Naive thymus-derived CD4-positive, alpha-beta T cell (primary cell): ENCODE results near the gene MRPL34. TPM values are rescaled to one million over a fixed set of nuclear protein-coding genes. Genes with fewer than 3 reads are reported as not detected.

Experiments
- ATAC-seq: fragments of 150-1000 bp; cut with Tn5 transposase; 2 replicates; pipeline ENCODE4 v1.10.0; 2021; ENCODE audit warnings: mild to moderate bottlenecking, moderate library complexity
- CTCF ChIA-PET: fragments of 350-600 bp; sonication (Branson Sonifier 250); formaldehyde crosslinking; loops from one replicate; lab custom pipeline; 2021; ENCODE audit warnings: antibody characterized with exemption; lab: Charles Lee
- POLR2A ChIA-PET: fragments of 350-600 bp; sonication (Branson Sonifier 250); formaldehyde crosslinking; loops from one replicate; lab custom pipeline; 2021; ENCODE audit warnings: antibody characterized with exemption, inconsistent platforms; lab: Charles Lee
- DNase-seq, 9 donors: peaks; one replicate each; pipeline versions ENCODE4 v3.0.0 to v3.0.0-alpha.2; 2020 to 2022; ENCODE audit warnings: mixed read lengths in 1 of 9
- H3K27ac ChIP-seq: one replicate; pipeline ENCODE4 v1.7.0; 2013; ENCODE audit warnings: mild to moderate bottlenecking, low read depth, low read length, moderate library complexity
- H3K27me3 ChIP-seq, 2 donors: one replicate each; pipeline ENCODE4 v1.7.0; 2013; ENCODE audit warnings: low read length in 2 of 2, mild to moderate bottlenecking in 2 of 2, moderate library complexity in 2 of 2; ENCODE audit not compliant: control insufficient read depth in 2 of 2, insufficient read depth in 2 of 2
- H3K36me3 ChIP-seq, 3 experiments: 1 replicate in 2 of 3; 2 replicates in 1 of 3; pipeline ENCODE4 v1.7.0; 2013; ENCODE audit warnings: low read length in 3 of 3, mild to moderate bottlenecking in 3 of 3, moderate library complexity in 1 of 3; ENCODE audit not compliant: insufficient read depth in 3 of 3, control insufficient read depth in 2 of 3
- H3K4me1 ChIP-seq, 2 donors: one replicate each; pipeline ENCODE4 v1.7.0; 2013; ENCODE audit warnings: low read length in 2 of 2, mild to moderate bottlenecking in 2 of 2, moderate library complexity in 1 of 2; ENCODE audit not compliant: control insufficient read depth in 2 of 2, insufficient read depth in 2 of 2
- H3K4me3 ChIP-seq: 2 replicates; pipeline ENCODE4 v1.7.0; 2013; ENCODE audit warnings: mild to moderate bottlenecking, low read length
- H3K9me3 ChIP-seq, 3 experiments: 1 replicate in 2 of 3; 2 replicates in 1 of 3; pipeline ENCODE4 v1.7.0; 2013; ENCODE audit warnings: low read length in 3 of 3; ENCODE audit not compliant: control insufficient read depth in 2 of 3
- H3K27ac Mint-ChIP-seq, 9 donors: one replicate each; pipeline ENCODE4 v1.8.0; 2020 to 2022; ENCODE audit warnings: mixed read lengths in 9 of 9, mild to moderate bottlenecking in 8 of 9, moderate library complexity in 5 of 9, inconsistent platforms in 2 of 9
- H3K27me3 Mint-ChIP-seq, 5 donors: one replicate each; pipeline ENCODE4 v1.8.0; 2021 to 2022; ENCODE audit warnings: mixed read lengths in 5 of 5, mild to moderate bottlenecking in 1 of 5
- H3K36me3 Mint-ChIP-seq, 5 donors: one replicate each; pipeline ENCODE4 v1.8.0; 2020 to 2022; ENCODE audit warnings: mixed read lengths in 5 of 5, mild to moderate bottlenecking in 3 of 5, inconsistent platforms in 1 of 5
- H3K4me1 Mint-ChIP-seq, 7 donors: one replicate each; pipeline ENCODE4 v1.8.0; 2020 to 2022; ENCODE audit warnings: mixed read lengths in 7 of 7, mild to moderate bottlenecking in 3 of 7, inconsistent platforms in 1 of 7
- H3K4me3 Mint-ChIP-seq, 10 donors: one replicate each; pipeline ENCODE4 v1.8.0; 2020 to 2022; ENCODE audit warnings: mild to moderate bottlenecking in 10 of 10, mixed read lengths in 10 of 10, moderate library complexity in 6 of 10, inconsistent platforms in 2 of 10
- H3K9me3 Mint-ChIP-seq, 11 donors: one replicate each; pipeline ENCODE4 v1.8.0; 2020 to 2022; ENCODE audit warnings: mixed read lengths in 11 of 11, mild to moderate bottlenecking in 4 of 11, inconsistent platforms in 1 of 11, moderate library complexity in 1 of 11
- intact Hi-C, 2 donors: fragments of 100-400 bp; cut with micrococcal nuclease; formaldehyde crosslinking; loops; one replicate each; pipeline ENCODE4 v1.15.1; 2023
- polyA plus RNA-seq, 2 donors: library from polyadenylated mRNA; unstranded; fragments of 300-500 nt; fragmentation: Illumina TruSeq; gene quantifications; one replicate each; pipeline ENCODE4 v1.2.3, GENCODE V29; 2021
- total RNA-seq, 6 experiments: library from RNA in 5 of 6; stranded (reverse) in 5 of 6; gene quantifications; 1 replicate in 5 of 6; 2 replicates in 1 of 6; pipeline ENCODE4 v1.2.3 and lab custom pipeline; 2021 to 2026

Gene MRPL34
- total and polyA plus RNA-seq, 7 experiments from 2014 or later, result 37.0 to 217 (median 74.1) TPM

GRCh38 chr19:17262557-17262956, 43.1 kb upstream of the MRPL34 start:
- ChIA-PET POLR2A (no interaction called here), CTCF (interaction anchor here (0.7 to 6.0 kb wide), 4 partner anchors 20 to 962 kb away, joined by 3 to 36 read pairs (median 6); partner anchors contain the start of gene ANKLE1)
- Mint-ChIP-seq H3K27ac (peak overlapping the region in 1 of 9 donors; percentile 48), H3K27me3 (peaks cover 0 to 2% (median 0%) of the 10 kb centered on the region in 5 donors), H3K4me1 (peaks cover 6 to 25% (median 19%) of the 10 kb centered on the region in 7 donors), H3K9me3 (peaks cover 0 to 4% (median 0%) of the 10 kb centered on the region in 11 donors), H3K4me3 (no peak overlapping the region), H3K36me3 (no peaks in the 10 kb centered on the region)
- Histone ChIP-seq H3K27me3 (no peaks in the 10 kb centered on the region), H3K4me3 (no peak overlapping the region), H3K36me3 (no peaks in the 10 kb centered on the region), H3K9me3 (no peaks in the 10 kb centered on the region), H3K4me1 (peaks cover 0 to 10% of the 10 kb centered on the region in 2 donors), H3K27ac (no peak overlapping the region)
- no peak for ATAC-seq
- intact Hi-C loops, result no loop called here
- no peak for DNase-seq

GRCh38 chr19:17263712-17264640, 41.7 kb upstream of the MRPL34 start:
- H3K27ac Mint-ChIP-seq, result peak overlapping the region in 7 of 9 donors; percentile 0 to 82 (median 47)
- intact Hi-C loops, result no loop called here
- CTCF ChIA-PET, result interaction anchor here (1.1 to 1.3 kb wide), 2 partner anchors 29 to 192 kb away, joined by 4 read pairs; no protein-coding TSS in a partner anchor
- DNase-seq (no peak), ATAC-seq (no peak)
- H3K27me3 ChIP-seq, result no peaks in the 10 kb centered on the region
- peaks cover 0 to 3% (median 0%) of the 10 kb centered on the region in 3 experiments for H3K36me3 ChIP-seq
- H3K9me3 Mint-ChIP-seq, result peaks cover 0 to 4% (median 0%) of the 10 kb centered on the region in 11 donors
- H3K9me3 ChIP-seq, result no peaks in the 10 kb centered on the region
- peaks cover 0 to 2% (median 0%) of the 10 kb centered on the region in 5 donors for H3K27me3 Mint-ChIP-seq
- H3K4me1 Mint-ChIP-seq, result peaks cover 13 to 32% (median 26%) of the 10 kb centered on the region in 7 donors
- H3K36me3 Mint-ChIP-seq, result no peaks in the 10 kb centered on the region
- H3K27ac ChIP-seq, result no peak overlapping the region
- H3K4me3 ChIP-seq, result no peak overlapping the region
- peaks cover 6 to 18% of the 10 kb centered on the region in 2 donors for H3K4me1 ChIP-seq
- POLR2A ChIA-PET, result interaction anchor here (0.6 to 1.8 kb wide), 7 partner anchors 8 to 480 kb away, joined by 3 to 6 read pairs (median 4); partner anchors contain the start of gene USE1
- peak overlapping the region in 2 of 10 donors; percentile 38 to 52 for H3K4me3 Mint-ChIP-seq

DNA sequence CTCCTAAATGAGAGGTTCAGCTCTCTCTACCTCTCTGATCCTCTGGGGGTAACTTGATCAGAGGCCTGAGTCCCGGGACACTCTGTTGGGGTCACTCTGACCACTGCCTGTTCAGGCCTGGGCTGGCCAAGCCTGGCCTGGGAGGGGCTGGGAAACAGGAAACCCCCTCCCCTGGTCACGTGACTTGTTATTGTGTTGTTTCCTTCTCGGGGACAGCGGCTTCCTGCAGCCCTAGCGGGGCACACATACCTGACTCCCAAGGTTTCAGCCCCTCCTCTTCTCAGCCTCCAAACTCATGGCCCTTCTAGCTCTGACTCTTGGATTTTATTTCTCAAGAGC, 41.1 kb upstream of the MRPL34 start, which contains the start of gene USHBP1:
TSS of gene USHBP1 (minus strand) at position 105 of the 339 bp plus-strand sequence. CDS start 446 bp downstream, outside the sequence.
- Mint-ChIP-seq H3K36me3 (no peaks in the 10 kb centered on the region), H3K4me1 (peaks cover 13 to 32% (median 26%) of the 10 kb centered on the region in 7 donors), H3K27ac (peak within 1 kb of the TSS in 8 of 9 donors; percentile 0 to 82 (median 43)), H3K4me3 (peak within 1 kb of the TSS in 2 of 10 donors; percentile 38 to 52), H3K9me3 (peaks cover 0 to 4% (median 0%) of the 10 kb centered on the region in 11 donors), H3K27me3 (peaks cover 0 to 2% (median 0%) of the 10 kb centered on the region in 5 donors)
- no peak for ATAC-seq
- Histone ChIP-seq H3K36me3 (peaks cover 0 to 6% (median 0%) of the 10 kb centered on the region in 3 experiments), H3K4me1 (peaks cover 6 to 18% of the 10 kb centered on the region in 2 donors), H3K27me3 (no peaks in the 10 kb centered on the region), H3K9me3 (no peaks in the 10 kb centered on the region), H3K27ac (no peak within 1 kb of the TSS), H3K4me3 (no peak within 1 kb of the TSS)
- ChIA-PET POLR2A (interaction anchor here (1.0 to 1.8 kb wide), 4 partner anchors 19 to 50 kb away, joined by 3 to 6 read pairs (median 4); partner anchors contain the start of gene USE1), CTCF (interaction anchor here (1.1 to 1.5 kb wide), 4 partner anchors 16 to 192 kb away, joined by 3 to 5 read pairs (median 4); no protein-coding TSS in a partner anchor)
- intact Hi-C loops, result no loop called here
- no peak for DNase-seq

DNA sequence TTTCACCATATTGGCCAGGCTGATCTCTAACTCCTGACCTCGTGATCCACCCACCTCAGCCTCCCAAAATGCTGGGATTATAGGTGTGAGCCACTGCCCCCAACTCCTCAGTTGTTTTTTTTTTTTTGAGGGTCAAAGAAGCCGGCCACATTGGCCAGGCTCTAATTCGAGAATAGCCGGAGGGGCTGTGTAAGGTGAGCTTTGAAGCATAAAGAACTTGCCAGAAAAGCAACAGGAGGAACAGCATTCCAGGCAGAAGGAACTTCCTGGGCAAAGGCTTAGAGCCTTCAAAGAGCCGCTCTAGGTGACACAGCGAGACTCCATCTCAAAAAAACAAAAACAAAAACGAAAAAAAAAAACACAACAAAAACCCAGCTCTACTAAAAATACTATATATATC, 39.6 kb upstream of the MRPL34 start:
- CTCF ChIA-PET, result interaction anchor here (0.6 to 1.5 kb wide), 5 partner anchors 13 to 1057 kb away, joined by 3 to 5 read pairs (median 5); partner anchors contain the start of gene LSM4
- Mint-ChIP-seq H3K9me3 (peaks cover 0 to 4% (median 0%) of the 10 kb centered on the region in 11 donors), H3K27me3 (peaks cover 0 to 2% (median 0%) of the 10 kb centered on the region in 5 donors), H3K4me1 (peaks cover 8 to 31% (median 22%) of the 10 kb centered on the region in 7 donors), H3K36me3 (peaks cover 0 to 4% (median 0%) of the 10 kb centered on the region in 5 donors), H3K4me3 (peak overlapping the region in 1 of 10 donors; percentile 9), H3K27ac (peak overlapping the region in 2 of 9 donors; percentile 30 to 82)
- peaks cover 0 to 13% (median under 1%) of the 10 kb centered on the region in 3 experiments for H3K36me3 ChIP-seq
- no peak overlapping the region for H3K4me3 ChIP-seq
- ATAC-seq (no peak), DNase-seq (no peak)
- POLR2A ChIA-PET, result interaction anchor here (0.8 to 3.4 kb wide), 11 partner anchors 7 to 605 kb away, joined by 3 to 18 read pairs (median 6); partner anchors contain the start of genes OCEL1 and USE1
- intact Hi-C loops, result loop anchor here in 1 of 2 donors (2.0 kb wide), 2 partner anchors 19 to 31 kb away; no protein-coding TSS in a partner anchor
- no peak overlapping the region for H3K27ac ChIP-seq
- H3K4me1 ChIP-seq, result peaks cover 6 to 18% of the 10 kb centered on the region in 2 donors
- no peaks in the 10 kb centered on the region for H3K9me3 ChIP-seq
- no peaks in the 10 kb centered on the region for H3K27me3 ChIP-seq

- H3K9me3 Mint-ChIP-seq, result peaks cover 0 to 4% (median 0%) of the 10 kb centered on the region in 11 donors
- H3K27ac ChIP-seq, result peak overlapping the region; percentile 48
- intact Hi-C loops, result loop anchor here in 1 of 2 donors (2.0 kb wide), 2 partner anchors 20 to 32 kb away; no protein-coding TSS in a partner anchor
- H3K4me3 Mint-ChIP-seq, result peak overlapping the region; percentile 68 to 92 (median 84)
- peaks cover 0 to 7% (median 4%) of the 10 kb centered on the region in 5 donors for H3K36me3 Mint-ChIP-seq
- peaks cover 0 to 18% (median 6%) of the 10 kb centered on the region in 3 experiments for H3K36me3 ChIP-seq
- H3K27me3 Mint-ChIP-seq, result peaks cover 0 to 2% (median 0%) of the 10 kb centered on the region in 5 donors
- ATAC-seq, result no peak
- H3K4me1 ChIP-seq, result peaks cover 6 to 18% of the 10 kb centered on the region in 2 donors
- H3K4me1 Mint-ChIP-seq, result peaks cover 8 to 30% (median 22%) of the 10 kb centered on the region in 7 donors
- POLR2A ChIA-PET, result interaction anchor here (0.6 to 3.4 kb wide), 19 partner anchors 8 to 606 kb away, joined by 3 to 18 read pairs (median 6); partner anchors contain the start of genes DDA1, MVB12A, OCEL1 and USE1
- CTCF ChIA-PET, result interaction anchor here (0.6 to 1.4 kb wide), 9 partner anchors 13 to 1056 kb away, joined by 3 to 14 read pairs (median 4); partner anchors contain the start of genes LSM4 and MRPL34
- no peaks in the 10 kb centered on the region for H3K27me3 ChIP-seq
- peak overlapping the region; percentile 69 to 93 (median 82) for H3K27ac Mint-ChIP-seq
- no peak for DNase-seq
- H3K4me3 ChIP-seq, result peak overlapping the region; percentile 38
- no peaks in the 10 kb centered on the region for H3K9me3 ChIP-seq
These were observed 39.1 kb upstream of the MRPL34 start for GRCh38 chr19:17266589-17266974.
